Measurements from ENCODE around the gene HSD17B7. TPM values are rescaled to one million over a fixed set of nuclear protein-coding genes. Genes with fewer than 3 reads are reported as not detected.

HSD17B7 gene
- total RNA-seq, 1 experiment from 2014 or later, result 25.0 TPM

DNA sequence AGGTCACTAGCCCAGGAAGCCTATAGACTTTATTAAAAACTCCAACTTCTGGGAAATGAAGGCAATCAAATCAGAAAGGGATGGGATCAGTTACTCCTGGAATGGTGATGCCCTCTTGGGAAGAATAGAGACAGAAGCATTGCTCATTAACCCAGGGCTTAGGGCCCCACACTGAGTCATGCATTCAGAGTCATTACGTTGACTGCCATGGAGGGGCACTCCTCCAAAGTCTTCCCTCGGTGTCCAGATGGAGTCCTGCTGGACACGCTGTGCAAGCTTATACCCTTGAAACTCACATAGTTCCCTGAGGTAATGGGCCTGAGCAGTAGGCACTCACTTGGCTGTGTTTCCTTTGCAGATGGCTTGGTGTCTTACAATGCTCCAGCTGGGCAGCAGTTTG, 35.2 kb upstream of the HSD17B7 start (continued):
- TF ChIP-seq OVOL2 (CRISPR knock-in tag; IDR thresholded peaks at IDR 0.05; ENCODE audit: borderline replicate concordance), result no peak
- TF ChIP-seq HMGXB4 (CRISPR knock-in tag; IDR thresholded peaks at IDR 0.05), result no peak
- TF ChIP-seq MXD4 (CRISPR knock-in tag; IDR thresholded peaks at IDR 0.05; ENCODE audit: borderline replicate concordance), result no peak
- TF ChIP-seq SMAD4 (CRISPR knock-in tag; IDR thresholded peaks at IDR 0.05), result no peak
- TF ChIP-seq, protein P1, sequence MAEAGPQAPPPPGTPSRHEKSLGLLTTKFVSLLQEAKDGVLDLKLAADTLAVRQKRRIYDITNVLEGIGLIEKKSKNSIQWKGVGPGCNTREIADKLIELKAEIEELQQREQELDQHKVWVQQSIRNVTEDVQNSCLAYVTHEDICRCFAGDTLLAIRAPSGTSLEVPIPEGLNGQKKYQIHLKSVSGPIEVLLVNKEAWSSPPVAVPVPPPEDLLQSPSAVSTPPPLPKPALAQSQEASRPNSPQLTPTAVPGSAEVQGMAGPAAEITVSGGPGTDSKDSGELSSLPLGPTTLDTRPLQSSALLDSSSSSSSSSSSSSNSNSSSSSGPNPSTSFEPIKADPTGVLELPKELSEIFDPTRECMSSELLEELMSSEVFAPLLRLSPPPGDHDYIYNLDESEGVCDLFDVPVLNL (CRISPR knock-in tag; IDR thresholded peaks at IDR 0.05; ENCODE audit: borderline replicate concordance, low read depth), result no peak
- TF ChIP-seq ZMAT4 (CRISPR knock-in tag; IDR thresholded peaks at IDR 0.05), result no peak
- no peak for TF ChIP-seq NFE2L1 (CRISPR knock-in tag; IDR thresholded peaks at IDR 0.05)
- TF ChIP-seq, protein P2, sequence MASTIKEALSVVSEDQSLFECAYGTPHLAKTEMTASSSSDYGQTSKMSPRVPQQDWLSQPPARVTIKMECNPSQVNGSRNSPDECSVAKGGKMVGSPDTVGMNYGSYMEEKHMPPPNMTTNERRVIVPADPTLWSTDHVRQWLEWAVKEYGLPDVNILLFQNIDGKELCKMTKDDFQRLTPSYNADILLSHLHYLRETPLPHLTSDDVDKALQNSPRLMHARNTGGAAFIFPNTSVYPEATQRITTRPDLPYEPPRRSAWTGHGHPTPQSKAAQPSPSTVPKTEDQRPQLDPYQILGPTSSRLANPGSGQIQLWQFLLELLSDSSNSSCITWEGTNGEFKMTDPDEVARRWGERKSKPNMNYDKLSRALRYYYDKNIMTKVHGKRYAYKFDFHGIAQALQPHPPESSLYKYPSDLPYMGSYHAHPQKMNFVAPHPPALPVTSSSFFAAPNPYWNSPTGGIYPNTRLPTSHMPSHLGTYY (CRISPR knock-in tag; IDR thresholded peaks at IDR 0.05), result no peak
- no peak for TF ChIP-seq IRF2 (CRISPR knock-in tag; IDR thresholded peaks at IDR 0.05; ENCODE audit: borderline replicate concordance, low read depth)
- no peak for TF ChIP-seq MYBL2 (CRISPR knock-in tag; IDR thresholded peaks at IDR 0.05)
- TF ChIP-seq AR (CRISPR knock-in tag; IDR thresholded peaks at IDR 0.05), result no peak
- TF ChIP-seq, protein P3, sequence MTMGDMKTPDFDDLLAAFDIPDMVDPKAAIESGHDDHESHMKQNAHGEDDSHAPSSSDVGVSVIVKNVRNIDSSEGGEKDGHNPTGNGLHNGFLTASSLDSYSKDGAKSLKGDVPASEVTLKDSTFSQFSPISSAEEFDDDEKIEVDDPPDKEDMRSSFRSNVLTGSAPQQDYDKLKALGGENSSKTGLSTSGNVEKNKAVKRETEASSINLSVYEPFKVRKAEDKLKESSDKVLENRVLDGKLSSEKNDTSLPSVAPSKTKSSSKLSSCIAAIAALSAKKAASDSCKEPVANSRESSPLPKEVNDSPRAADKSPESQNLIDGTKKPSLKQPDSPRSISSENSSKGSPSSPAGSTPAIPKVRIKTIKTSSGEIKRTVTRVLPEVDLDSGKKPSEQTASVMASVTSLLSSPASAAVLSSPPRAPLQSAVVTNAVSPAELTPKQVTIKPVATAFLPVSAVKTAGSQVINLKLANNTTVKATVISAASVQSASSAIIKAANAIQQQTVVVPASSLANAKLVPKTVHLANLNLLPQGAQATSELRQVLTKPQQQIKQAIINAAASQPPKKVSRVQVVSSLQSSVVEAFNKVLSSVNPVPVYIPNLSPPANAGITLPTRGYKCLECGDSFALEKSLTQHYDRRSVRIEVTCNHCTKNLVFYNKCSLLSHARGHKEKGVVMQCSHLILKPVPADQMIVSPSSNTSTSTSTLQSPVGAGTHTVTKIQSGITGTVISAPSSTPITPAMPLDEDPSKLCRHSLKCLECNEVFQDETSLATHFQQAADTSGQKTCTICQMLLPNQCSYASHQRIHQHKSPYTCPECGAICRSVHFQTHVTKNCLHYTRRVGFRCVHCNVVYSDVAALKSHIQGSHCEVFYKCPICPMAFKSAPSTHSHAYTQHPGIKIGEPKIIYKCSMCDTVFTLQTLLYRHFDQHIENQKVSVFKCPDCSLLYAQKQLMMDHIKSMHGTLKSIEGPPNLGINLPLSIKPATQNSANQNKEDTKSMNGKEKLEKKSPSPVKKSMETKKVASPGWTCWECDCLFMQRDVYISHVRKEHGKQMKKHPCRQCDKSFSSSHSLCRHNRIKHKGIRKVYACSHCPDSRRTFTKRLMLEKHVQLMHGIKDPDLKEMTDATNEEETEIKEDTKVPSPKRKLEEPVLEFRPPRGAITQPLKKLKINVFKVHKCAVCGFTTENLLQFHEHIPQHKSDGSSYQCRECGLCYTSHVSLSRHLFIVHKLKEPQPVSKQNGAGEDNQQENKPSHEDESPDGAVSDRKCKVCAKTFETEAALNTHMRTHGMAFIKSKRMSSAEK (CRISPR knock-in tag; IDR thresholded peaks at IDR 0.05; ENCODE audit: borderline replicate concordance), result no peak
- TF ChIP-seq MLX (CRISPR knock-in tag; IDR thresholded peaks at IDR 0.05), result no peak
- TF ChIP-seq FOXK1 (CRISPR knock-in tag; IDR thresholded peaks at IDR 0.05), result no peak
- TF ChIP-seq HMGA2 (CRISPR knock-in tag; IDR thresholded peaks at IDR 0.05), result no peak

All from WTC11 (cell line).